Testis (tissue), 3 donors: Measurements from ENCODE around the gene LRRC73. TPM values are rescaled to one million over a fixed set of nuclear protein-coding genes. Genes with fewer than 3 reads are reported as not detected.
A peak's percentile ranks its signal among the peaks of the same experiment; 100 is the strongest.

Experiments used
- DNase-seq: peaks from one replicate; pipeline ENCODE4 v3.0.0-alpha.2; 2019
- H3K27ac ChIP-seq, 2 donors: fragments of 200-600 bp; sonication (generic); one replicate each; pipeline ENCODE4 v1.5.1; 2019
- H3K27me3 ChIP-seq: fragments of 200-600 bp; sonication (generic); one replicate; pipeline ENCODE4 v1.5.1; 2019
- H3K36me3 ChIP-seq: fragments of 200-600 bp; sonication (generic); one replicate; pipeline ENCODE4 v1.5.1; 2017; ENCODE audit warnings: low read depth; ENCODE audit errors: missing control alignments
- H3K4me1 ChIP-seq: fragments of 200-600 bp; sonication (generic); one replicate; pipeline ENCODE4 v1.5.1; 2019
- H3K4me3 ChIP-seq, 2 donors: fragments of 200-600 bp; sonication (generic); one replicate each; pipeline ENCODE4 v1.5.1; 2017 to 2019
- H3K9me3 ChIP-seq: fragments of 200-600 bp; sonication (generic); one replicate; pipeline ENCODE4 v1.5.1; 2017
- POLR2A ChIP-seq: fragments of 450-650 bp; IDR thresholded peaks from one replicate; pipeline ENCODE4 v1.6.1; 2017; ENCODE audit warnings: antibody characterized with exemption, mild to moderate bottlenecking, moderate library complexity
- WGBS, 2 donors: methylation state at CpG; one replicate each; pipeline ENCODE4 v1.1.5; 2018; 5-methylcytosine and 5-hydroxymethylcytosine counted together
- intact Hi-C: fragments of 100-400 bp; cut with DNase I; formaldehyde crosslinking; loops from one replicate; pipeline ENCODE4 v1.15.1; 2023; ENCODE audit warnings: low total_unique reads
- polyA plus RNA-seq: library from polyadenylated mRNA; stranded (reverse); fragments of 350-450 nt; fragmentation: Illumina TruSeq; extraction: RNeasy Lipid Tissue Mini Kit (QIAGEN cat#74804); gene quantifications from one replicate; pipeline ENCODE4 v1.2.3, GENCODE V29; 2014; ENCODE audit warnings: low read depth, low replicate concordance; ENCODE audit not compliant: insufficient read depth
- total RNA-seq, 2 donors: library from RNA; depleted of rRNA; stranded (reverse); fragments of >200 nt; gene quantifications; one replicate each; pipeline ENCODE4 v1.2.3, GENCODE V29; 2016
- TF ChIP-seq, protein P1 (sequence below), 3 experiments: fragments of 450-650 bp in 2 of 3; fragments of 200-600 bp in 1 of 3; sonication (generic) in 1 of 3; IDR thresholded peaks; one replicate each; pipeline ENCODE4 v1.5.1; 2016 to 2019; ENCODE audit warnings: antibody characterized with exemption in 3 of 3, mild to moderate bottlenecking in 2 of 3, moderate library complexity in 1 of 3

The LRRC73 gene
- total and polyA plus RNA-seq, 3 donors from 2014 or later: 20.1 to 50.6 (median 29.3) TPM

DNA sequence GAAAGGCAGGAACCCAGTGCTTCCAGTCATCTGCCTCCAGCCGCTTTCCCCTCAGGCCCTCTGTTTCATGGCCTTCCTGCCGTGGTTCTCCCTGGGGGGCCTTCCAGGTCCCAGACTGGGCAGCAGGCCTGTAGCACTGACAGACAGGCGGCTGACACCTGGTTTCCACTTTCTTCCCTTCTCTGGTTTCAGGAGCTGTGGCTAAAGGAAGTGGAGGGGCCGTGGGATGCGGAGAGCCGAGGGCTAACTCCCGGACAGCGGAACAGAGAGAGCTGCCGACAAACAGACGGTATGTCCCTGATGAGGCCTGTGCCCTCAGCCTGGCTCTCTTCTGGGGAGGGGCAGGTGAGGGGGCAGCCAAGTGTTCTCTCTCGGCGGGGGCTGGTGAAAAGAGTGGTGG lies 12.5 kb downstream of the LRRC73 start:
- Histone ChIP-seq H3K9me3 (no peaks in the 10 kb centered on the region), H3K27me3 (no peaks in the 10 kb centered on the region), H3K4me3 (no peak overlapping the region), H3K27ac (no peak overlapping the region), H3K4me1 (peaks cover 39% of the 10 kb centered on the region), H3K36me3 (no peaks in the 10 kb centered on the region)
- no peak for DNase-seq
- WGBS, 2 donors: 82 to 87% methylated on average over 9 to 12 of the region's 12 CpGs
- TF ChIP-seq POLR2A: no peak
- TF ChIP-seq, protein P1, sequence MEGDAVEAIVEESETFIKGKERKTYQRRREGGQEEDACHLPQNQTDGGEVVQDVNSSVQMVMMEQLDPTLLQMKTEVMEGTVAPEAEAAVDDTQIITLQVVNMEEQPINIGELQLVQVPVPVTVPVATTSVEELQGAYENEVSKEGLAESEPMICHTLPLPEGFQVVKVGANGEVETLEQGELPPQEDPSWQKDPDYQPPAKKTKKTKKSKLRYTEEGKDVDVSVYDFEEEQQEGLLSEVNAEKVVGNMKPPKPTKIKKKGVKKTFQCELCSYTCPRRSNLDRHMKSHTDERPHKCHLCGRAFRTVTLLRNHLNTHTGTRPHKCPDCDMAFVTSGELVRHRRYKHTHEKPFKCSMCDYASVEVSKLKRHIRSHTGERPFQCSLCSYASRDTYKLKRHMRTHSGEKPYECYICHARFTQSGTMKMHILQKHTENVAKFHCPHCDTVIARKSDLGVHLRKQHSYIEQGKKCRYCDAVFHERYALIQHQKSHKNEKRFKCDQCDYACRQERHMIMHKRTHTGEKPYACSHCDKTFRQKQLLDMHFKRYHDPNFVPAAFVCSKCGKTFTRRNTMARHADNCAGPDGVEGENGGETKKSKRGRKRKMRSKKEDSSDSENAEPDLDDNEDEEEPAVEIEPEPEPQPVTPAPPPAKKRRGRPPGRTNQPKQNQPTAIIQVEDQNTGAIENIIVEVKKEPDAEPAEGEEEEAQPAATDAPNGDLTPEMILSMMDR (IDR thresholded peaks at IDR 0.05): no peak
- intact Hi-C loops: no loop called here

DNA sequence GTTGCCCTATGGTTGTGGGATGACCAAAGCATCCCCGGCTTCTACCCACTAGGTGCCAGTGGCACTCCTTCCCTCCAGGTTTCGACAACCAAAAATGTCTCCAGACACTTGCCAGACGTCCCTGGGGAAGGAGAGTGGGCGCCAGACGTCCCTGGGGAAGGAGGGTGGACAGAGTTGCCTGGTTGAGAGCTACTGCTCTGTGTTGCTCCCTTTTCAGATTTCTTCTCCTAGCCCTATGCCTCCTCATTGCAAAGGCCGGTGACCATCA lies 13.1 kb downstream of the LRRC73 start:
- WGBS, 2 donors: 77 to 86% methylated on average over 6 of the region's 6 CpGs

DNA sequence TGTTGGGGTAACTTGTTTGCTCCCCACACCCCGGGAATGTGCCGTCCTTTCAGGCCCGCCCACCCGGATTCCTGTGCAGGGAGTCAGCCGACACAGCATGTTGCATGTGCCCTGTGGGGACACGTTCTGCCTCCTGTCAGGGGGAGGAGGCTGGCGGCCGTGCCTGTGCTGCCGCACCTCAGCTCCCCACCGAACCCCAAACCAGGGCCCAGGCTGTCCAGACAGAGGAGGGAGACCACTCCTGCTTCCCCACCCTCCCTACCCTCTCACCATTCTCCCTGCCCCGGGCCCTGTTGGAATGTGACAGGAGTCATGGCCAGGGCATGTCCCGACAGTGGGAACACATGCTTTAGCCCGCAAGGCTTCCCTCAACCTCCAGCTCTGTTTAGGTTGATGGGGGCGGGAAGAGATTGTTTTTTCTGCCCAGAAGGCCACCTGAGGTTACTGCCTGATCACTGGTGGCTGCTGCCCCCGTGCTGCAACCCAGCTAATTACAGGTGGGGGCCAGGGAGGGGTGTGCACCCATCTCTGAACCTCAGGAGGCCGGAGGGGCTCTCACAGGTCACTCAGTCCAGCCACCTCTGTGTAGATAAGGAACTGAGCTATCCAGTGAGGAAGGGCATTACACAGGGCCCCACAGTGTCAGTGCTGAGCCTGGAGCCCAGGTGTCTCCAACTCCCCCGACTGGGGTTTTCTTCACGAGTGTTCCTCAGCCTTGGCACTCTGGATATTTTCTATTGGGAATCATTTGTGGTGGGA lies 13.6 kb downstream of the LRRC73 start:
- TF ChIP-seq, protein P1 (IDR thresholded peaks at IDR 0.05): peak; percentile 29 to 51 (median 51)
- TF ChIP-seq POLR2A: no peak
- peak; percentile 51 for DNase-seq
- intact Hi-C loops: no loop called here
- Histone ChIP-seq H3K27me3 (no peaks in the 10 kb centered on the region), H3K27ac (peak overlapping the region in 1 of 2 donors; percentile 45), H3K4me1 (peaks cover 50% of the 10 kb centered on the region), H3K9me3 (no peaks in the 10 kb centered on the region), H3K36me3 (no peaks in the 10 kb centered on the region), H3K4me3 (no peak overlapping the region)
- WGBS, 2 donors: 48 to 60% methylated on average over 12 to 18 of the region's 18 CpGs

More for the DNA sequence above, 13.1 kb downstream of the LRRC73 start:
- TF ChIP-seq, protein P1 (IDR thresholded peaks at IDR 0.05): no peak
- TF ChIP-seq POLR2A: no peak
- H3K4me1 ChIP-seq: peaks cover 45% of the 10 kb centered on the region
- intact Hi-C loops: no loop called here
- no peak overlapping the region for H3K4me3 ChIP-seq
- H3K36me3 ChIP-seq: no peaks in the 10 kb centered on the region
- H3K27me3 ChIP-seq: no peaks in the 10 kb centered on the region
- H3K27ac ChIP-seq: peak overlapping the region in 1 of 2 donors; percentile 45
- no peaks in the 10 kb centered on the region for H3K9me3 ChIP-seq
- DNase-seq: no peak

DNA sequence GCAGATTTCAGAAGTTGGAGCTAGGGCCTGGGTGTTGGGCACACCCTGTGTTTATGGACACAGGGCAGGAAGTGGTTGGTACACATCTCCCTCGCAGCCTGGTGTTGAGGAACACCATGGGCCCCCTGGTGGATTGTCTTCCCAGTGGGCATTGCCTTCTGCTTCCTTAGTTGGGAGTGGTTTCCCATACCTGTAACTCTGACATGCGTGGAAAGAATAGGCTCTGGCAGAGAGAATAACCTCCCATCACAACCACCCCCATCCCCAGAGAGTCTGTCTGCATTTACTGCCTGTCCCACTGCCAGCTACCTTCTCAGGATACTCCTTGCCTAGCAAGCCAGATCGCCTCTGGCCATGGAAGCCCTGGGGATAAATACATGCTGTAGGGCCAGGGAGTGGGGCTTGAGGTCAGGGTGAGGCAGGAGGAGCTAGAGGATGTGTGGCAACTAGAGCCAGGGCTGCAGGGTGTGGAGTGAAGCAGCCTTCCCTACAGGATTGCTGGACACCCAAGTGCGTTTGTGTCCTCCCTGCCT lies 14.7 kb downstream of the LRRC73 start:
- 75 to 79% methylated on average over 3 to 4 of the region's 4 CpGs for WGBS, 2 donors
- DNase-seq: no peak
- intact Hi-C loops: no loop called here
- H3K4me3 ChIP-seq: no peak overlapping the region
- no peaks in the 10 kb centered on the region for H3K36me3 ChIP-seq
- H3K9me3 ChIP-seq: no peaks in the 10 kb centered on the region
- peaks cover 52% of the 10 kb centered on the region for H3K4me1 ChIP-seq
- H3K27me3 ChIP-seq: no peaks in the 10 kb centered on the region
- H3K27ac ChIP-seq: no peak overlapping the region
- TF ChIP-seq, protein P1 (IDR thresholded peaks at IDR 0.05): no peak
- no peak for TF ChIP-seq POLR2A

DNA sequence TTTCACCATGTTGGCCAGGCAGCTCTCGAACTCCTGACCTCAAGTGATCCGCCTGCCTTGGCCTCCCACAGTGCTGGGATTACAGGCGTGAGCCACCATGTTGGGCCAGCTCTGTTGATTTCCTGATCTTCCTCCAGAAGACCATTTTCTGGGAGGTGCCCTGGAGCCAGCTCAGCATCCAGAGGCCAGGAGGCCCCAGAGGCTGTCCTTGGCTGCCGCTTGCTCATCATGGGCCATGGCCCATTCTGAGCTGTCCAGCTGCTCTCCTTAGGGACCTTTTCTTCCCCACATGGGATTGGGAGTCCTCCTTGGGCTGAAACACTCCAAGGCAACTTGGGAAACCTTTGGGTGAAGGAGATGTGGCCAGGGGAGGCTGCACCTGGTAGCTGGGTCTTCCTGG lies 15.4 kb downstream of the LRRC73 start:
- intact Hi-C loops: no loop called here
- Histone ChIP-seq H3K9me3 (no peaks in the 10 kb centered on the region), H3K27me3 (no peaks in the 10 kb centered on the region), H3K36me3 (no peaks in the 10 kb centered on the region), H3K4me3 (no peak overlapping the region), H3K4me1 (peaks cover 50% of the 10 kb centered on the region), H3K27ac (no peak overlapping the region)
- DNase-seq: no peak
- TF ChIP-seq, protein P1 (IDR thresholded peaks at IDR 0.05): no peak
- no peak for TF ChIP-seq POLR2A
- 85 to 91% methylated on average over 4 of the region's 4 CpGs for WGBS, 2 donors
